HEK293 (cell line): ENCODE results near the gene ZNF552.
"Not testable (repeated sequence)": the region's sequence is repeated elsewhere in the genome, so short reads cannot be mapped to it uniquely, and the experiment has no call there.

Experiments used
- CTCF ChIP-seq: fragments of 450-650 bp; formaldehyde crosslinking; IDR thresholded peaks from 2 replicates; pipeline ENCODE4 v1.5.1; 2016; ENCODE audit warnings: missing biosample characterization, missing genetic modification characterization
- REST ChIP-seq: fragments of 450-650 bp; formaldehyde crosslinking; IDR thresholded peaks from 2 replicates; pipeline ENCODE4 v1.5.1; 2016; ENCODE audit warnings: missing biosample characterization, missing genetic modification characterization
- ZBTB17 ChIP-seq: fragments of 450-650 bp; formaldehyde crosslinking; IDR thresholded peaks from 2 replicates; pipeline ENCODE4 v1.5.1; 2016; ENCODE audit warnings: missing biosample characterization, missing genetic modification characterization
- ZBTB8A ChIP-seq: fragments of 450-650 bp; formaldehyde crosslinking; IDR thresholded peaks from 2 replicates; pipeline ENCODE4 v1.5.1; 2016; ENCODE audit warnings: missing biosample characterization, missing genetic modification characterization
- ZNF10 ChIP-seq: fragments of 450-650 bp; formaldehyde crosslinking; IDR thresholded peaks from 2 replicates; pipeline ENCODE4 v1.5.1; 2017; ENCODE audit warnings: missing biosample characterization, missing genetic modification characterization
- ZNF174 ChIP-seq: fragments of 450-650 bp; formaldehyde crosslinking; IDR thresholded peaks from 2 replicates; pipeline ENCODE4 v1.5.0; 2017; ENCODE audit warnings: missing biosample characterization, mild to moderate bottlenecking, missing genetic modification characterization
- ZNF302 ChIP-seq: fragments of 450-650 bp; formaldehyde crosslinking; IDR thresholded peaks from 2 replicates; pipeline ENCODE4 v1.5.1; 2016; ENCODE audit warnings: missing biosample characterization, missing genetic modification characterization, low read depth
- ZNF549 ChIP-seq: fragments of 450-650 bp; IDR thresholded peaks from 2 replicates; pipeline ENCODE4 v1.5.1; 2018; ENCODE audit warnings: missing biosample characterization, missing genetic modification characterization, mild to moderate bottlenecking, inconsistent platforms, moderate library complexity
- ZNF747 ChIP-seq: fragments of 450-650 bp; formaldehyde crosslinking; IDR thresholded peaks from 2 replicates; pipeline ENCODE4 v1.5.1; 2016; ENCODE audit warnings: missing biosample characterization, missing genetic modification characterization
- ZNF76 ChIP-seq: fragments of 450-650 bp; formaldehyde crosslinking; IDR thresholded peaks from 2 replicates; pipeline ENCODE4; 2016; ENCODE audit warnings: low read depth, missing biosample characterization, missing genetic modification characterization, borderline replicate concordance

- not testable (repeated sequence) for TF ChIP-seq CTCF (tag by site-specific recombination); ZNF302; ZNF10 (tag by site-specific recombination); ZBTB17 (tag by site-specific recombination); ZBTB8A; ZNF747 (tag by site-specific recombination); ZNF174; ZNF76; ZNF549; REST
Measured at GRCh38 chr19:57821501-57821900, 6.8 kb upstream of the ZNF552 start.
